COLO829 (cell line): Measurements from ENCODE around the gene SMARCD3.

Experiments
- DNase-seq: peaks from one replicate; pipeline ENCODE4 v3.0.0; 2012; ENCODE audit warnings: low spot score

SMARCD3 gene

DNA sequence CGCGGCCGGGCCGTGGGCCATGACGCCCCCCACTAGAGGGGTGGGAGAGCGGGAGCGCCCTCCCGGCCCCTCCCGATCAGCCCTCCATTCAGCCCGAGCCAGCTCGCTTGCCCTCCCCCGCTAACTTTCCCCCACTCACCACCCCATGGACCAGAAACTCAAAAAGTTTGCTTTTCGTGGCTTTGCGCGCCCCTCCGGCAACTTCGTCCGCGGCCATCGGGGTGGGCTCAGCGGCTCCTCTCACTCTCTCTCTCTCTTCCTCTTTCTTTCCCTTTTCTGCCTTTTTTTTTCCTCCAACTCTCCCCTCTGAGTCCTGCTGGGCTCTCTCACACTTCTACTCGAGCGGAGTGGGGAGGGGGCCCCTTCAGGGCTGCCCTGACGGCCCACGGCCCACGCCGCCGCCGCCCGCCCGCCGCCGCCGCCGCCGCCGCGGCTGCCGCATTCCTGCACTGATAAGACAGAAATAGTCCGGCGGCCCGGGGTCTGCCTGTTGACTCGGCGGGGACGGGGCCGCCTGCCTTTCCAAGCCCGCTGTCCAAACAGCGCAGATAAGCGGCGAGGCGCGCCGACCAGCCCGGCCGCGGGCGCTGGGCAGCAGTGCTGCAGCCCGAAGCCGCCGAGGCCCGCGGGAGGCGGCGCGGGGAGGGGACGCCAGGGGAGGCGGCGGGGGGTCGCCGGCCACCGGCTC is at the start of gene SMARCD3:
Gene SMARCD3, minus strand, starts transcription at position 349 of the 688 bp plus-strand sequence. Its CDS starts 132 bp downstream, at position 217.
- DNase-seq = peak; percentile 23

DNA sequence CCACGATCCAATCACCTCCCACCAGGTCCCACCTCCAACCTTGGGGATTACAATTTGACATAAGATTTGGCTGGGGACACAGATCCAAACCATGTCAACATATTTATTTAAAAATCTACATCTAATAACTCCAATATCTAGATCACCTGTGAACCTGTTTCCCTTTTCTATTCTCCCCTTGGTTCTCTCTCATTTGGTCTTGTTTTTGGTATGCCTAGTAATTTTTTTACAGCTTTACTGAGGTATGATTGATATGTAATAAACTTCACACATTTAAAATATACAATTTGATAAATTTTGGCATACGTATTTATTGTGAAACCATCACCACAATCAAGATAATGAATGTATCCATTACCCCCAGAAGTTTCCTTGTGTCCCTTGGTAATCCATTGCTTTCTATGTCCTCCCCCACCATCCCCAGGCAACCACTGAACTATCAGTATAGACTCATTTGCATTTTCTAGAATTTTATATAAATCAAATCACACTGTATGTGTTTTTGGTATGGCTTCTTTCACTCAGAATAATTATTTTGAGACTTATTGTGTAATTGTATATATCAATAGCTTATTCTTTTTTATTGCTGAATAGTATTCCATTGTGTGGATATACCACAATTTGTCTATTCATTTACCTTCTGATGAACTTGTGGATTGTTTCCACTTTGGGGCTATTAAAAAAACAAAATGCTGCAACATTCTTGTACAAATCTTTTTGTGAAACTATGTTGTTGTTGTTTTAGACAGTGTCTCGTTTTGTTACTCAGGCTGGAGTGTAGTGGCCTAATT is 47.9 kb upstream of the SMARCD3 start:
- no peak for DNase-seq

GRCh38 chr7:151292850-151293249 is 44.4 kb upstream of the SMARCD3 start:
- no peak for DNase-seq

GRCh38 chr7:151291206-151291605 is 42.7 kb upstream of the SMARCD3 start:
- no peak for DNase-seq

- no peak for DNase-seq
These were observed 41.9 kb upstream of the SMARCD3 start for GRCh38 chr7:151290355-151290760.

- DNase-seq = no peak
These were observed 41.4 kb upstream of the SMARCD3 start for GRCh38 chr7:151289891-151290290.

DNA sequence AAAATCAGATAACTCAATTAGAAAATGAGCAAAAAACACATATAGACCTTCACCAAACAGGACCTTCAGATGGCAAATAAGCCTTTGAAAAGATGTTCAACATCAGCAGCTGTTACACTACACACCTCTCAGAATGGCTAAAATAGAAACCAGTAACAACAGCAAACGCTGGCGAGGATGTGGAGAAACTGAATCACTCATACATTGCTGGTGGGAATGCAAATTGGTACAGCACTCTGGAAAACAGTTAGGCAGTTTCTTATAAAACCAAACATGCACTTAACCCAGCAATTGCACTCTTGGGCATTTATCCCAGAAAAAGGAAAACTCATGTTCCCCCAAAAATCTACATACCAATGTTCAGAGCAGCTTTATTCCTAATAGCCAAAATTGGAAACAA is 37.7 kb upstream of the SMARCD3 start:
- no peak for DNase-seq

DNA sequence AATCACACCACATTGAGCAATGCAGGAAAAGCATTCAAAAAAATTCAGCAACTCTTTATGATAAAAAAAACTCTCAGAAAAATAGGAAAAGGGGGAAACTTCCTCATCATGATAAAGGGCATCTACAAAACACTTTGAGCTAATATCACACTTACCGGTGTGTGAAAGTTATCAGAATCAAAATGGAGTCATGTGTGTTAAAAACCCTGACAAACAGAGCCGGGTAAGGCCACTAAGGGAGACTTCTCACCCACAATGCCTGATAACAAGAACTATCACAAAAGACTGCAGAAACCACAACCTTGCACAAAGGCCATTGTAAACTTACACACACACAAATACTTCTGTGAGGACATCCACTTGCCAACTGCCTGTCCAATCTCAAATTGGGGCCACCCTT is 34.8 kb upstream of the SMARCD3 start:
- DNase-seq = no peak

- DNase-seq = no peak
These were observed 33.6 kb upstream of the SMARCD3 start for GRCh38 chr7:151282111-151282510.

GRCh38 chr7:151281686-151282085 is 33.2 kb upstream of the SMARCD3 start:
- no peak for DNase-seq

GRCh38 chr7:151280388-151281019 is 32.0 kb upstream of the SMARCD3 start:
- DNase-seq = no peak

DNA sequence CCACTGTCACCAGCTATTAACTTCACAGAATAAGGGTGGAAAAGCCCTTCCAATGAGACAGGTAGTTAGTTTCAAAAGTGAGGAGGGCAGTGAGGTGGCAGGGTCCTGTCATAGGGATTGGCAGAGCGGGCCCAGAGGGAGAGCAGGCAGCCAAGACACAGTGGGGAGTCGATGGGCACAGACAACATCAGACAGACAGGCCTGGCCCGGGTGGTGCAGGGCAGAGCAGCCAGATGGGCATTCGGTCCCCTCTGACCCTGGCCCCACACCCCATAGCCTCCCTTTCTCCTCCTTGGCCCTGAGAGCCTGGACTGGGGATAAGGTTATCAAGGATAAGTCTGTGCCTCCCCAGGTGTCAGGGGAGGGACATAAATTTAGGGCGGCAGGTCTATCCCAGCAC is 31.4 kb upstream of the SMARCD3 start:
- no peak for DNase-seq

- DNase-seq = no peak
These were observed 30.5 kb upstream of the SMARCD3 start for GRCh38 chr7:151278949-151279348.

DNA sequence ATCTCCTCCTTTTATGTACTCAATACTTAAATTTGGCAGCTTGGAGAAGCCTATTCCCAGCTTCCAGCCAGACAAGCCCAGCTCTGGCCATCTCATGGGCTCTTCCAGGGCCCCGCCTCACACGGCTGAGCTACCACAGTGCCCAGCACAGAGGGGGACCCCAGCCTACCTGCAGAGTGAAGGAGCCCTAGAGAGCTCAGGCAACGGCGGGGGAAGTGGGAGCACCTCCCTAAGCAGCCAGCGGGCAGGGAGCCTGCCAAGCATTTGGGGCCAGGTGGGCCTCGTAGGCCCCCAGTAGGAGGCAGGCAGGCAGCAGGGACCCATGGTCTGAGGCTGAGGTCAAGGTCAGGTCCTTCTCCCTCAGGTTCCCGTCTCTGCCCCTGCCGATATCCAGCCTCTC is 29.1 kb upstream of the SMARCD3 start:
- no peak for DNase-seq

- DNase-seq = peak; percentile 33
These were observed 28.4 kb upstream of the SMARCD3 start for GRCh38 chr7:151276666-151277590.

- DNase-seq = no peak
These were observed 27.5 kb upstream of the SMARCD3 start for GRCh38 chr7:151275813-151276577.

- DNase-seq = no peak
These were observed 26.7 kb upstream of the SMARCD3 start for GRCh38 chr7:151274936-151275812.

DNA sequence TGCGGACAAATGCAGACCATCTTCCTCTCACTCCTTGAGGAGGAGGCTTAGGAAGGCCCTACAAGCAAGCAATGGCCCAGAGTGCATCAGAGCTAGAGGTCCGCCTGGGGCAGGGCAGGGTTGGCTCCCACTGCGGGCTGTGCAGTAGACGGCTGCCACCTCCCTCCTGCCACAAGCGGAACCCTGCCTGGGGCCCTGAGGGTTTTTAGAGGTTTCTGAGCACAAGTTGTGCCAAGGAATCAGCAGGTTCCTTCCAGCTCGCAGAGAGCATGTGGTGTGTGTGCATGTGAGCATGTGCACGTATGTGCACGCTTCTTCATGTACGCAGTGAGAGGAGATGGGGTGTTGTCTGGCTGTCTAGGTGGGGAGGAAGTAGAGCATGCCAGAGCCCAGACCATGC is 25.9 kb upstream of the SMARCD3 start:
- no peak for DNase-seq

GRCh38 chr7:151273651-151274390 is 25.3 kb upstream of the SMARCD3 start:
- no peak for DNase-seq
